PFSK-1 (cell line): Measurements from ENCODE around the gene CLK2.

Source experiments
- POLR2AphosphoS5 ChIP-seq: IDR thresholded peaks from 2 replicates; pipeline ENCODE4 v1.6.1; 2012; ENCODE audit warnings: low read depth, mild to moderate bottlenecking, control low read depth, low read length, moderate library complexity
- REST ChIP-seq, 2 experiments: IDR thresholded peaks; 2 replicates each; pipeline versions ENCODE4 v1.6.1 to v1.8.0; 2011 to 2012; ENCODE audit warnings: low read depth in 2 of 2, low read length in 2 of 2, control low read depth in 1 of 2, inconsistent platforms in 1 of 2, mild to moderate bottlenecking in 1 of 2, moderate library complexity in 1 of 2; ENCODE audit not compliant: insufficient read depth in 1 of 2
- TAF1 ChIP-seq: IDR thresholded peaks from 2 replicates; pipeline ENCODE4 v1.6.1; 2012; ENCODE audit warnings: low read length, control low read depth, borderline replicate concordance; ENCODE audit not compliant: insufficient read depth

DNA sequence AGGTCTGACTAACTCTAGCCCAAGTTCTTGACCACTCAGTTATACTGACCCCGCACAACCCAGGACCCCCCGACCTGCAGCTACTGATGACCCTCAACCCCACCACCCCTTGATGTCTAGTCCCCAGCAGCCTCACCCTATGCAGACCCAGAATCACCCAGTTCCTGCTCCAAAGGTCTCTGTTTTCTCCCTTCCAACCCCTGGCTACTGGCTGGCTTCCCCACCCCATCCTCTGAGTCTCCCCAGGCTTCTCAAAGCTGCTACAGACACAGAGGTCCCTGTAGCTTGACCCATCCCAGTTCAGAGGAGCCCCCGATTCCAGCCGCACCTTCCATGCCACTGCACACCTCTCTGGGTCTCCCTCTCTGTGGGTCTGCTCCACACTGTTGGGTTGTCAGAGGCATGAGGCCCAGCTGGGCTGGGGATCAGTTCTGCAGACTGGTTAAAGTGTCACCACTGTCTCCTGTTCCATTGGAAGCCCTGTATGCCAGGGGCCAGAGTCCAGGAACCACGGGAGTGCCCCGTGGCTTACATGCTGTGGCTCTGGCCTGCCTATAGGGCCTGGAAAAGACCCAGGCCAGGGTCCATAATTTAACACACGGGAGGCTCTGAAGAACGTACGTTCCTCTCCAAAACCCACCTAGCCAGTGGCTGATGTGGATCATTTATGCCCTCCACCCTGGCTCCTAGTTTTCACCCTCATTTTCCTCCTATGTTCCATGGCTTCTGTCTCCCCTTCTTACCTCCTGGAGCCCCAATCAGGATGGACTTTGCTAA is 27.4 kb upstream of the CLK2 start:
- TF ChIP-seq REST (IDR thresholded peaks at IDR 0.05; ENCODE audit: insufficient read depth in 1 of 2, low read depth in 2 of 2, low read length in 2 of 2) (no peak), POLR2AphosphoS5 (no peak), TAF1 (no peak)
